HepG2 (cell line): Measurements from ENCODE around the gene GBX1. TPM values are rescaled to one million over a fixed set of nuclear protein-coding genes. Genes with fewer than 3 reads are reported as not detected.
A peak's percentile ranks its signal among the peaks of the same experiment; 100 is the strongest.

ENCODE experiments used
- BORCS8-MEF2B ChIP-seq: sonication (generic); formaldehyde crosslinking; IDR thresholded peaks from 2 replicates; pipeline ENCODE4 v1.8.0; 2022; ENCODE audit warnings: mild to moderate bottlenecking, missing genetic modification reagents
- EED ChIP-seq: sonication (generic); formaldehyde crosslinking; IDR thresholded peaks from 2 replicates; pipeline ENCODE4 v1.5.0; 2020; ENCODE audit warnings: mild to moderate bottlenecking, missing genetic modification reagents
- FOSL1 ChIP-seq: sonication (generic); formaldehyde crosslinking; IDR thresholded peaks from 2 replicates; pipeline ENCODE4 v1.9.0; 2021; ENCODE audit warnings: missing genetic modification reagents, borderline replicate concordance
- FUBP1 ChIP-seq: sonication (generic); formaldehyde crosslinking; IDR thresholded peaks from 2 replicates; pipeline ENCODE4 v1.5.1; 2020; ENCODE audit warnings: missing genetic modification reagents, mild to moderate bottlenecking, borderline replicate concordance
- HDAC2 ChIP-seq: sonication (generic); formaldehyde crosslinking; IDR thresholded peaks from 2 replicates; pipeline ENCODE4 v1.4.0; 2020; ENCODE audit warnings: missing genetic modification reagents
- HMGXB4 ChIP-seq, 2 experiments: sonication (generic) in 1 of 2; formaldehyde crosslinking in 1 of 2; IDR thresholded peaks; 2 replicates each; pipeline versions ENCODE4 v1.4.0 to v1.6.1; 2018 to 2020; ENCODE audit warnings: missing genetic modification reagents in 2 of 2, borderline replicate concordance in 1 of 2, low read depth in 1 of 2, mild to moderate bottlenecking in 1 of 2, missing biosample characterization in 1 of 2
- KAT8 ChIP-seq: IDR thresholded peaks from 2 replicates; pipeline ENCODE4 v1.6.1; 2016; ENCODE audit warnings: missing genetic modification reagents, missing compliant biosample characterization
- KDM3A ChIP-seq: IDR thresholded peaks from 2 replicates; pipeline ENCODE4 v1.6.1; 2018; ENCODE audit warnings: low read depth, missing compliant biosample characterization
- RAD21 ChIP-seq: fragments of 450-650 bp; formaldehyde crosslinking; IDR thresholded peaks from 2 replicates; pipeline ENCODE4 v1.5.0; 2020; ENCODE audit warnings: mild to moderate bottlenecking
- SALL1 ChIP-seq: sonication (generic); formaldehyde crosslinking; IDR thresholded peaks from 2 replicates; pipeline ENCODE4 v1.8.0; 2022; ENCODE audit warnings: mild to moderate bottlenecking, missing genetic modification reagents
- SAP130 ChIP-seq: IDR thresholded peaks from 2 replicates; pipeline ENCODE4 v1.6.1; 2016; ENCODE audit warnings: low read depth
- SUZ12 ChIP-seq: fragments of 150-350 bp; IDR thresholded peaks from 2 replicates; pipeline ENCODE4 v1.6.1; 2014; ENCODE audit warnings: low read depth, low read length
- ZBTB38 ChIP-seq: sonication (generic); formaldehyde crosslinking; IDR thresholded peaks from 2 replicates; pipeline ENCODE4 v1.5.1; 2020; ENCODE audit warnings: mild to moderate bottlenecking, missing genetic modification reagents
- ZNF205 ChIP-seq: IDR thresholded peaks from 2 replicates; pipeline ENCODE4 v1.6.1; 2018; ENCODE audit warnings: missing biosample characterization, missing genetic modification reagents
- polyA plus RNA-seq, 8 experiments: library from polyadenylated mRNA; depleted of rRNA in 3 of 8; stranded (reverse) in 7 of 8; unstranded in 1 of 8; fragments of >200 nt; fragmentation: Illumina TruSeq in 4 of 8; extraction: Trizol in 4 of 8; gene quantifications; 2 replicates each; pipeline versions ENCODE4 v1.2.1 to v1.2.3, GENCODE V29; 2011 to 2016; ENCODE audit warnings: low read depth in 4 of 8, missing spikeins in 1 of 8, mixed read lengths in 1 of 8; ENCODE audit not compliant: insufficient read depth in 1 of 8
- total RNA-seq, 5 experiments: library from RNA; depleted of rRNA; stranded (reverse); fragments of >200 nt; fragmentation: Illumina TruSeq; extraction: Trizol; gene quantifications; 2 replicates each; pipeline ENCODE4 v1.2.3, GENCODE V29; 2016; ENCODE audit warnings: low read depth in 1 of 5
- TF ChIP-seq, protein P1 (sequence below): sonication (generic); formaldehyde crosslinking; IDR thresholded peaks from 2 replicates; pipeline ENCODE4 v1.5.0; 2020; ENCODE audit warnings: mild to moderate bottlenecking, missing genetic modification reagents, moderate library complexity
- TF ChIP-seq, protein P2 (sequence below): sonication (generic); formaldehyde crosslinking; IDR thresholded peaks from 2 replicates; pipeline ENCODE4 v1.4.0; 2020; ENCODE audit warnings: missing genetic modification reagents
- TF ChIP-seq, protein P3 (sequence below): IDR thresholded peaks from 2 replicates; pipeline ENCODE4 v1.4.0; 2020; ENCODE audit warnings: mild to moderate bottlenecking, missing genetic modification reagents

The GBX1 gene
- total and polyA plus RNA-seq, 2 of the 13 experiments (the other 11 are each of a cell fraction or from before 2014, with no cell fraction given) = not detected

DNA sequence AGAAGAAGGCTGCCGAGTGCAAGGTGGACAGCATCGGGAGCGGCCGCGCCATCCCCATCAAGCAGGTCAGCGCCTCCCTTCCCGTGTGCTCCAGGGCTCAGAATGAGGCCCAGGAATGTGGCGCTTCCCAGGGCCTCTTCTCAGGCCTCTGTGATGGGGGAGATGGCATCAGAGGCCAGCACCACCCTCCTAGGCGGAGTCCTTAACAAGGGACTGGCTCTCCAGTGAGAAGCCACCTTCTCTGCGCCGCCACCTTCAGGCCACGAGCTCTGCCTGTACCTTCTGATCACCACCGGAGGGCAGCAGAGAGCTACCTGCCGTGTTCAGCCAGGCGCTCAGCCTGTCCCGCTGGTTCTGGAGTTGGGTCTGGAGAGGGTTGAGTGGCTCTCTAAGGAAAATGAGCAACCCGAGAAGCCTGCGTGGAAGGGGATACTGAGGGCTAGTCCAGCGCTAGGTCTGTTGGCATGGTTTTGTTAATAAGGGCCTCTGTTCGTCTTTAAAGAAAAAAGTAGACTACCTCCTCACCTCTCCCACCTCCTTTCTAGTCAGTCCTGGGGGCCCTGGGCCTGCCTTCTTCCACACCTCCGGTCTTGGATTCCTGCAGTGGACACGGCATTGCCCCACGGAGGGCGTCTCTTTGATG is 43.6 kb downstream of the GBX1 start (continued):
- TF ChIP-seq, protein P1, sequence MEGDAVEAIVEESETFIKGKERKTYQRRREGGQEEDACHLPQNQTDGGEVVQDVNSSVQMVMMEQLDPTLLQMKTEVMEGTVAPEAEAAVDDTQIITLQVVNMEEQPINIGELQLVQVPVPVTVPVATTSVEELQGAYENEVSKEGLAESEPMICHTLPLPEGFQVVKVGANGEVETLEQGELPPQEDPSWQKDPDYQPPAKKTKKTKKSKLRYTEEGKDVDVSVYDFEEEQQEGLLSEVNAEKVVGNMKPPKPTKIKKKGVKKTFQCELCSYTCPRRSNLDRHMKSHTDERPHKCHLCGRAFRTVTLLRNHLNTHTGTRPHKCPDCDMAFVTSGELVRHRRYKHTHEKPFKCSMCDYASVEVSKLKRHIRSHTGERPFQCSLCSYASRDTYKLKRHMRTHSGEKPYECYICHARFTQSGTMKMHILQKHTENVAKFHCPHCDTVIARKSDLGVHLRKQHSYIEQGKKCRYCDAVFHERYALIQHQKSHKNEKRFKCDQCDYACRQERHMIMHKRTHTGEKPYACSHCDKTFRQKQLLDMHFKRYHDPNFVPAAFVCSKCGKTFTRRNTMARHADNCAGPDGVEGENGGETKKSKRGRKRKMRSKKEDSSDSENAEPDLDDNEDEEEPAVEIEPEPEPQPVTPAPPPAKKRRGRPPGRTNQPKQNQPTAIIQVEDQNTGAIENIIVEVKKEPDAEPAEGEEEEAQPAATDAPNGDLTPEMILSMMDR = peak; percentile 98
- TF ChIP-seq RAD21 (CRISPR knock-in tag) = peak; percentile 84
- TF ChIP-seq FOSL1 (CRISPR knock-in tag) = no peak
- TF ChIP-seq SALL1 (CRISPR knock-in tag) = peak; percentile 22; the same call in 1 of the 2 replicates
- peak in 1 of 2 experiments; percentile 53; a peak in 3 of 4 replicates for TF ChIP-seq HMGXB4 (CRISPR knock-in tag; IDR thresholded peaks at IDR 0.05; ENCODE audit: borderline replicate concordance in 1 of 2, low read depth in 1 of 2)
- no peak; the same call in 1 of the 2 replicates for TF ChIP-seq EED (CRISPR knock-in tag)
- peak; percentile 18; the same call in 1 of the 2 replicates for TF ChIP-seq HDAC2 (CRISPR knock-in tag)
- TF ChIP-seq FUBP1 (CRISPR knock-in tag) = no peak
- 0 out of 2 replicates have a peak, but pooled peaks have one; percentile 12 for TF ChIP-seq SUZ12
- TF ChIP-seq ZNF205 (CRISPR knock-in tag) = 0 out of 2 replicates have a peak, but pooled peaks have one; percentile 39
- TF ChIP-seq BORCS8-MEF2B (CRISPR knock-in tag) = peak; percentile 47; the same call in 1 of the 2 replicates
- no peak for TF ChIP-seq KAT8 (CRISPR knock-in tag)
- TF ChIP-seq KDM3A (CRISPR knock-in tag) = 0 out of 2 replicates have a peak, but pooled peaks have one; percentile 26
- TF ChIP-seq ZBTB38 = peak; percentile 86
- TF ChIP-seq, protein P2, sequence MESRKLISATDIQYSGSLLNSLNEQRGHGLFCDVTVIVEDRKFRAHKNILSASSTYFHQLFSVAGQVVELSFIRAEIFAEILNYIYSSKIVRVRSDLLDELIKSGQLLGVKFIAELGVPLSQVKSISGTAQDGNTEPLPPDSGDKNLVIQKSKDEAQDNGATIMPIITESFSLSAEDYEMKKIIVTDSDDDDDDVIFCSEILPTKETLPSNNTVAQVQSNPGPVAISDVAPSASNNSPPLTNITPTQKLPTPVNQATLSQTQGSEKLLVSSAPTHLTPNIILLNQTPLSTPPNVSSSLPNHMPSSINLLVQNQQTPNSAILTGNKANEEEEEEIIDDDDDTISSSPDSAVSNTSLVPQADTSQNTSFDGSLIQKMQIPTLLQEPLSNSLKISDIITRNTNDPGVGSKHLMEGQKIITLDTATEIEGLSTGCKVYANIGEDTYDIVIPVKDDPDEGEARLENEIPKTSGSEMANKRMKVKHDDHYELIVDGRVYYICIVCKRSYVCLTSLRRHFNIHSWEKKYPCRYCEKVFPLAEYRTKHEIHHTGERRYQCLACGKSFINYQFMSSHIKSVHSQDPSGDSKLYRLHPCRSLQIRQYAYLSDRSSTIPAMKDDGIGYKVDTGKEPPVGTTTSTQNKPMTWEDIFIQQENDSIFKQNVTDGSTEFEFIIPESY (CRISPR knock-in tag) = peak; percentile 99
- TF ChIP-seq, protein P3, sequence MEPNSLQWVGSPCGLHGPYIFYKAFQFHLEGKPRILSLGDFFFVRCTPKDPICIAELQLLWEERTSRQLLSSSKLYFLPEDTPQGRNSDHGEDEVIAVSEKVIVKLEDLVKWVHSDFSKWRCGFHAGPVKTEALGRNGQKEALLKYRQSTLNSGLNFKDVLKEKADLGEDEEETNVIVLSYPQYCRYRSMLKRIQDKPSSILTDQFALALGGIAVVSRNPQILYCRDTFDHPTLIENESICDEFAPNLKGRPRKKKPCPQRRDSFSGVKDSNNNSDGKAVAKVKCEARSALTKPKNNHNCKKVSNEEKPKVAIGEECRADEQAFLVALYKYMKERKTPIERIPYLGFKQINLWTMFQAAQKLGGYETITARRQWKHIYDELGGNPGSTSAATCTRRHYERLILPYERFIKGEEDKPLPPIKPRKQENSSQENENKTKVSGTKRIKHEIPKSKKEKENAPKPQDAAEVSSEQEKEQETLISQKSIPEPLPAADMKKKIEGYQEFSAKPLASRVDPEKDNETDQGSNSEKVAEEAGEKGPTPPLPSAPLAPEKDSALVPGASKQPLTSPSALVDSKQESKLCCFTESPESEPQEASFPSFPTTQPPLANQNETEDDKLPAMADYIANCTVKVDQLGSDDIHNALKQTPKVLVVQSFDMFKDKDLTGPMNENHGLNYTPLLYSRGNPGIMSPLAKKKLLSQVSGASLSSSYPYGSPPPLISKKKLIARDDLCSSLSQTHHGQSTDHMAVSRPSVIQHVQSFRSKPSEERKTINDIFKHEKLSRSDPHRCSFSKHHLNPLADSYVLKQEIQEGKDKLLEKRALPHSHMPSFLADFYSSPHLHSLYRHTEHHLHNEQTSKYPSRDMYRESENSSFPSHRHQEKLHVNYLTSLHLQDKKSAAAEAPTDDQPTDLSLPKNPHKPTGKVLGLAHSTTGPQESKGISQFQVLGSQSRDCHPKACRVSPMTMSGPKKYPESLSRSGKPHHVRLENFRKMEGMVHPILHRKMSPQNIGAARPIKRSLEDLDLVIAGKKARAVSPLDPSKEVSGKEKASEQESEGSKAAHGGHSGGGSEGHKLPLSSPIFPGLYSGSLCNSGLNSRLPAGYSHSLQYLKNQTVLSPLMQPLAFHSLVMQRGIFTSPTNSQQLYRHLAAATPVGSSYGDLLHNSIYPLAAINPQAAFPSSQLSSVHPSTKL (CRISPR knock-in tag) = 0 out of 2 replicates have a peak, but pooled peaks have one; percentile 13
- peak; percentile 22; the same call in 1 of the 2 replicates for TF ChIP-seq SAP130 (CRISPR knock-in tag)
